GM18498 (cell line): ENCODE data around the gene ANO6.
"Not testable (repeated sequence)": the region's sequence is repeated elsewhere in the genome, so short reads cannot be mapped to it uniquely, and the experiment has no call there.

Source experiments
- ATAC-seq: cut with Tn5 transposase; IDR thresholded peaks from one replicate; pipeline ENCODE4 v1.9.1; 2021; ENCODE audit warnings: mild to moderate bottlenecking, moderate library complexity; ENCODE audit not compliant: unreplicated experiment

ANO6 gene

GRCh38 chr12:45234139-45234865 lies 18.4 kb downstream of the ANO6 start:
- ATAC-seq = no peak

- no peak for ATAC-seq
These were observed 19.5 kb downstream of the ANO6 start for GRCh38 chr12:45235087-45236025.

GRCh38 chr12:45236383-45236782 lies 20.5 kb downstream of the ANO6 start:
- not testable (repeated sequence) for ATAC-seq

GRCh38 chr12:45242180-45242579 lies 26.3 kb downstream of the ANO6 start:
- no peak for ATAC-seq

- ATAC-seq = no peak
These were observed 28.1 kb downstream of the ANO6 start for GRCh38 chr12:45243963-45244362.

GRCh38 chr12:45244561-45245343 lies 28.9 kb downstream of the ANO6 start:
- peak; percentile 84 for ATAC-seq

DNA sequence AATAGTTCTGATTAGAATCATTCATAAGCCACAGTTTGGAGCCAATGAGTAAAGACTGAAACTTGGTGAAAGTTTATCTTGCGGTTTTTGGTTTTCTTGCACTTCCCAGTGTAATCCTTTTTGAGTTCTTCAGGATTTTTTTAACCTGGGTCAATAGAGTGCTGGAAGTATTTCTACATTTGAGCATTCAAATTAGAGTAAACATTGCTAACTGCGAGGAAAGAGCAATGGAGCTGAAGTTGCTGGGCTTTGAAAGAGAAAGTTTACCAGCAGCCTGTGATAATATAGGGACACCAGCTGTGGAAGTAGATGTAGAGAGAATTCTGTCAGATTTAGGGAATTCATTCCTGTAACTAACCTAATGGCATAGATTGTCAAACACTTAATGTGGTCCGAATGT lies 30.3 kb downstream of the ANO6 start:
- ATAC-seq = no peak

- no peak for ATAC-seq
These were observed 31.7 kb downstream of the ANO6 start for GRCh38 chr12:45247589-45247988.

DNA sequence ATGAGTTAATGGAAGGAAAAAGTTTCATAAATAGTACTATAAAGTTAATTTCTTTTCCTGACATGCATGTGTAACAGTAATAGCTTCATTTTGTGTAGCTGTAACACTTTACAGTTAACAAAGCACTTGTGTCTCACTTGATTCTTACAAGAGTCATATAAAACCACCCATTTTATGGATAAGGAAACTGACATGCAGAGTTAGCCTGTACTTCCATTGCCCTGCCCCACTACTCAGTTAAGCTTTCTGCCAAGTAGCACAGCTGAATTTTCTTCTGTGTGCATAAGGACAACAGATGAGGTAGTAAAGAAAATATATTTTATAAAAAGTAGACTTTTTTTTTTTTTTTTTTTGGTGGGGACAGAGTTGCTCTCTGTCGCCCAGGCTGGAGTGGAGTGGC lies 32.2 kb downstream of the ANO6 start:
- no peak for ATAC-seq

DNA sequence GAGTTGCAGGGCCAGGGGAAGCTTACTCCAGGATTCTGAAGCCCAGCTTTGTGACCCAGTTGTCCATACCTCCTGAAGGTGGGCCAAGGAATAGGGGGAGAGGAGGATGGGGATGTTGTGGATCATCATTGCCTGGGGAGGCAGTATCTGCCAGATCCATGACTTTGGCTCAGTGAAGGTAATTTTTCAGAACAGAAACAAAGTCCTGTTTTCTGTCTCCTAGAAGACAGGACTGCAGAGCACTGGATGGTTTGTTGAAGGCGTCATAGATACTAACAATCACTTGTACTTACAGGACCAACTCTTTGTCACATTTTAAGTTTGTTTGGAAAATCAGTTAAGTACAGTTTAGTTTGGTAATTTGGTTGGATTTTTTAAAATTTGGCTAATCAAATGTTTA lies 38.4 kb downstream of the ANO6 start:
- no peak for ATAC-seq

DNA sequence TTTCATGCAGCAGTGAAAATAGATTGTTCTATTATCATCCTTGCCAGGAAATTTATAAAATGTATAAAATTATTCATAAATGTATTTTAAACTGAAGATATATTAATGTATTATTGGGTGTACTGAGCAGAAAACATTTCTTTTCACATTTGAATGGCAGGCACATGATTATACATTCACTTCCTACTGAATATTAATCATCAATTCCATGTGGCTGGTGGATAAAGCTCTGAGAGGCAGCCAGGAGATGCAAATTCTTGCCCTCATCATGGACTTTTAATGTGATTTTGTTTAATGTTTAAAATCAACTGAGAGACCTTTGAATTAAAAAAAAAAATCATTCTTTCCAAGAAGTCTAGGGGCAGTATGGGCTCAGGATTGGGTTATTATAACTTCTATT lies 40.8 kb downstream of the ANO6 start:
- ATAC-seq = peak; percentile 24

DNA sequence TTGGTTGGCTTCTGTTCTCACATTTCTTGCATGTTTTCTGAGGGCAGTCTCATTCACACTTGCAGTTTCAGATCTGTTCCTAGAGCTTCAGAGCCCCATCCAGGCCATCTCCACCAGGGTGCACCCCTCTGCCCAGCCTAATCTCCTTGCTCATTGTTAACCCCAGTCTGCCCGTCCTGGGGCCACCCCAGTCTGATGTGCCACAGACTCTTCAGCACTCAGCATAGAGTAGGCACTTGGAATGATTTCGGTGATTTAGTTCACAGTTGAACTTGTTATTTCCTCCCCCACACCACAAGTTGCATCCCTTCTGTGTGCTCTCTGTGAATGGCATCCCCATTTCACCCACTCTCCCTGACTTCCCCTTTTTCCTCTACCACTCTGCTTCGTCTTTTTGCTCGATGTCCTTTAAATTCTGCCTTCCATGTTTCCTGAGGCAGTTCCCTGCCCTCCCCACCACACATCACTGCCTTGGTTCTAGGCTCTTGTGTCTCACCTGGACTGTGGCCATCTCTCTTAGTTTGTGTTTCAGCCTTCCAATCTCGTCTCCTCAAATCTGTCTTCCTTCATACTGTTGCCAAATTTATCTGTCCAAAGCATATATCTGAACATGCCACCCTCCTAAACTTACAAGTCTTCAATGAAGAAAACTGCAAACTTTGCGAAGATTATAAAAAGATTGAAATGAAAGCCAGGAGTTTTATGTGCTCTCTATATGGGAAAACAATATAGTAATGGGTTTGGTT lies 41.5 kb downstream of the ANO6 start:
- peak; percentile 95 for ATAC-seq

DNA sequence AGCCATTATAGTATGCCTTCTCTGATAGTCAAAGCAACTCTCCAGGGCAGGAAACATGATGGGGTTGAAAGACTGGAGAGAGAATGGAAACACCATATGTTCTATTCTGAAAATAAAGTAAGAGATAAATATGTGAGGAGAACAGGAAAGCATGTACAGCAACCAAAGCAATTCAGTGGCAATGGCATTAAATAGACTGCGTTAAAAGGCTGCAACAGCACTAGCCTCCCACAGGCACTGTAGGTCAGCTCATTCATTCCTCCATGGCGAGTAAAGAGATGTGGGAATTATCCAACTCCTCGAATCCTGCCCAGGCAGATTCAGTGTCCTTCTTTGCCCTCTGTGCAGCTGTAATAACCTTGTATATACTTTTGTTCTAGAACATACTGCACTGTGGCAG lies 43.8 kb downstream of the ANO6 start:
- ATAC-seq = no peak

DNA sequence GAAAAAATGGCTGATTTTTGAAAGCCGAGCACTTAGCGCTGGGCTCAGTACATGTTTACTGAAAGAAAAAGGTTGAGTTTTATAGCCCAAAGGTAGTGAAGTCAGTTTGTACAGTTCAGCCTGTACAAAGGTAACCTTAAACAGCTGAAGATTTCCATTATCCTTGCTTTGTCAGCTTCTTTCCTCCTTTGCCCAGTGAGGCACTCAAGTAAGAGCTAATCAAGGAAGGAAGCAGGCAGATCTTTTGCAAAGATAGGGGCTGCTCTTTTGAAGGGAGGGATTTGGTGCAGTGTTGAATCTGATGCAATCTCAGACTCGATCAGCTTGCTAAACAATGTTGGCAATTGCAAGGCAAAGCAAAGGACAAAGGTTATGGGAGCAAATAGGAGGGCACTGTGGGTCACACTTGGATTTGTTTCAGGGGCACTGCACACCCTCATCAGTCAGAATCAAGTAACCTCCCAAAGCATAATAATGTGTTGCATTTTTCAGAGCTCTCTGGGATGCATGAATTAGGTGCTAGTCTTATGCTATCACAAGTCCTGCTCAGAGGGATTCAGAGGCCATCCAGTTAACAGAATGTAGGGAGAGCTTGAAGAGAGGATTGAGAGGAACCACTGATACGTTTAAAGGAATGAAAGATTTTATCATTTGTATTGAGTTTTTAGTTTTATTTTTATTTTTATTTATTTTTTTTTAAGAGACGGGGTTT lies 44.4 kb downstream of the ANO6 start:
- no peak for ATAC-seq

- no peak for ATAC-seq
These were observed 45.0 kb downstream of the ANO6 start for GRCh38 chr12:45260854-45261253.

DNA sequence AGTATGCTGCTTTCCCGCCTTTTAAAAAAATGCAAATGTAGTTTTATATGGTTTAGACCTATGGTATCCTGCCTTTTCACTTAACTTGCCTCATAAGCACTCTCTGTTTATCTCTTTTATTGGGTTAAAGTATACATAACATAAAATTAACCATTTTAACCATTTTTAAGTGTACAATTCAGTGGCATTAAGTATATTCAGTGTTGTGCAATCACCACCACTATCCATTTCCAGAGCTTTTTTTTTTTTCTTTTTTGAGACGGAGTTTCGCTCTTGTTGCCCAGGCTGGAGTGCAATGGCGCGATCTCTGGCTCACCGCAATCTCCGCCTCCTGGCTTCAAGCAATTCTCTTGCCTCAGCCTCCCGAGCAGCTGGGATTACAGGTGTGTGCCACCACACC lies 46.3 kb downstream of the ANO6 start:
- not testable (repeated sequence) for ATAC-seq

DNA sequence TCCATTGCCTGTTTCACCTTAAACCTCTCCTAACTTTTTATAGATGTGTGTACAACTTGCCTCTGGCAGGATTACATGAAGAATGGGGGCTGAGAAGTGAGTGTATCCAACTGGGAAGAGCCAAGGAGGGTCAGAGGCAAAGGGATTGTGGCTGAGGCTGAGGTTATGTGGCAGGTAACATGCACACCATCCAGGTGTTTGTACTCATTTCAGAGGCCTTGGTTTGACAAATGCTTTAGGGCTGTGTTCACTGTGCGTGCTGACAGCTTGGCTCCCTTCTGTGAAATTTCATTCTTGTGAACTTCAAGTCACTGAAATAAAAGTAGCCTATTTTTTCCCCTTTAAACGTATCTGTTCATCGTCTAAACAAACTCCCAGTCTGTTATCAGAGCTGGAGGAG lies 47.7 kb downstream of the ANO6 start:
- no peak for ATAC-seq

GRCh38 chr12:45268672-45269411 lies 52.9 kb downstream of the ANO6 start:
- peak; percentile 70 for ATAC-seq

DNA sequence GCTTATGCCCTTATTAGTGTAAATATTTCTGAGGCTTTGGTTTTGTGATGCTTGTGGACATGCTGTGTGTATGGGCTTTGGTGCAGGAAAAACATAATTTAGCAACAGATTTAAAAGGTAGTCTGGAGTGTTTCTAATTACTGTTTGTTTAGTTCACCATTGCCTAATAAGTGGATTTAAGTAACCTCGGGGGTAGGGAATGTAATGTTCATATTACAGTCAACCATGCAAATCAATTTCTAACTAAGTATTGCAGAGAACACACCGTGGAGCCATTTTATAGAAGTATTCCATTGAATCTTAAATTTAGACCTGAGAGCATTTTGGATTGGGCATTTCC lies 53.5 kb downstream of the ANO6 start:
- no peak for ATAC-seq
